GM20431 (cell line): Measurements from ENCODE around the gene CCPG1.
"Not testable (repeated sequence)": the region's sequence is repeated elsewhere in the genome, so short reads cannot be mapped to it uniquely, and the experiment has no call there.

Source experiments
- in situ Hi-C: fragments of 300-500 bp; cut with MseI, MboI; formaldehyde crosslinking; loops from one replicate; pipeline ENCODE4 v1.15.0; 2020; ENCODE audit warnings: low sequenced_read_pairs; ENCODE audit not compliant: unreplicated experiment

CCPG1 gene

DNA sequence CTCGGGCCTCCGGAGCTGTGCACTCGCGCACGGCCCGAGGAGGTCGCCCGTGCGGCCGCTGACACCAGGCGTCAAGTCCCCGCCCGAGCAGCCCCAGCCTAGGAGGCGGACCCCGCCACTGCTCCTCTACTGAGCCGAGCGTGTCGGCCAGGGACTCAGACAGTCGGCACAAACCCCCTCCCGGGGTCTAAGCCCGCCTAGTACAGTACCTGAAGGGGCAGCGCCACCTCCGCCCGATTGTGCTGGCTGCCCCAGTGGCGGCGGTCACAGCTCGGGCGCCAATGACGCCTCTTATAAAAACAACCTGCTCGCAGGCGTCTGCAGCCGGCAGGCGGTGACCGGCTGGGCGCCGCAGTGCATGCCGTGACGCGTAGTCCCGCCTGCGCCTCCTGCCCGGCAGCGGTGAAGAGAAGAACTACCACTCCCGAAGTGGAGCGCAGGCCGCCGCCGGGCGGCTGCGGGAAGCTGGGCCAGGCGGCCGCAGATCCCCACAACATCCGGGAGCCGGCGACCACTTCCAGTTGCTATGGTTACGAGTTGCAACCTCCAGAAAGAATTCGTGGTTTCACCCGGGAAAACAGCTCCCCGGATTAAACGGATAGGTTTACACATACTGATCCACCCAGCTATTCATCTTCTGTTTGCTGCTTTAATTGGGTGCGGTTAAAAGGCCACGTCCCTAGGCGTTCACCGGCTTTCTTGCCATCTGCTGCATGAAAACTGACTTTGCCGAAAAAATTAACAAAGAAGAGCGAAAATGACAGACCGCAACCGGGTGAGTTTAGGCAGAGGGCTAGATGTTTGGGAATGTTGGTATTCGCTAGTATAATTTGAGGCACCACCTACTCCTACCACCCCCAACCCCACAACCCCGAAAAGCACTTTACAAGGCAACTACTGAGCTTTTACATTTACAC is at the start of gene CCPG1, which contains the start of gene PIERCE2:
Gene CCPG1 (minus strand): TSS at position 348 of the 917 bp plus-strand sequence. CDS start 18,935 bp downstream, outside the sequence.
Gene PIERCE2 (plus strand): TSS at position 484 of the 917 bp plus-strand sequence. CDS start 274 bp downstream, at position 758.
- in situ Hi-C loops = no loop called here

GRCh38 chr15:55457401-55458022 is 49.4 kb upstream of the CCPG1 start:
- in situ Hi-C loops = no loop called here

DNA sequence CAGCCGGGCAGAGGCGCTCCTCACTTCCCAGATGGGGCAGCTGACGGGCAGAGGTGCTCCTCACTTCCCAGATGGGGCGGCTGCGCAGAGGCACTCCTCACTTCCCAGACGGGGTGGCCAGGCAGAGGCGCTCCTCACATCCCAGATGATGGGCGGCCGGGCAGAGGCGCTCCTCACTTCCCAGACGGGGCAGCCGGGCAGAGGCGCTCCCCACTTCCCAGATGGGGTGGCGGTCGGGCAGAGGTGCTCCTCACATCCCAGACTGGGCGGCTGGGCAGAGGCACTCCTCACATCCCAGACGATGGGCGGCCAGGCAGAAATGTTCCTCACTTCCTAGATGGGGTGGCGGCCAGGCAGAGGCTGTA is 38.9 kb upstream of the CCPG1 start:
- in situ Hi-C loops = loop anchor here (25.0 kb wide), 1 partner anchor 235 kb away; no protein-coding TSS in a partner anchor

DNA sequence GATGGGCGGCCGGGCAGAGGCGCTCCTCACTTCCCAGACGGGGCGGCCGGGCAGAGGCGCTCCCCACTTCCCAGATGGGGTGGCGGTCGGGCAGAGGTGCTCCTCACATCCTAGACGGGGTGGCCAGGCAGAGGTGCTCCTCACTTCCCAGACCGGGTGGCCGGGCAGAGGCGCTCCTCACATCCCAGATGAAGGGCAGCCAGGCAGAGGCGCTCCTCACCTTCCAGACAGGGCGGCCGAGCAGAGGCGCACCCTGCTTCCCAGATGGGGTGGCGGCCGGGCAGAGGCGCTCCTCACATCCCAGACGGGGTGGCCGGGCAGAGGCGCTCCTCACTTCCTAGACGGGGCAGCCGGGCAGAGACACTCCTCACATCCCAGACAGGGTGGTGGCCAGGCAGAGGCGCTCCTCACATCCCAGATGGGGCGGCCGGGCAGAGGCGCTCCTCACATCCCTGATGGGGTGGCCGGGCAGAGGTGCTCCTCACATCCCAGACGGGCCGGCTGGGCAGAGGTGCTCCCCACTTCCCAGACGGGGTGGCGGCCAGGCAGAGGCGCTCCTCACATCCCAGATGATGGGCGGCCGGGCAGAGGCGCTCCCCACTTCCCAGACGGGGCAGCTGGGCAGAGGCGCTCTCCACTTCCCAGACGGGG is 38.3 kb upstream of the CCPG1 start:
- in situ Hi-C loops = loop anchor here (25.0 kb wide), 1 partner anchor 234 kb away; no protein-coding TSS in a partner anchor

- in situ Hi-C loops = loop anchor here (25.0 kb wide), 1 partner anchor 234 kb away; no protein-coding TSS in a partner anchor
Measured at GRCh38 chr15:55445936-55446335, 37.8 kb upstream of the CCPG1 start.

GRCh38 chr15:55443141-55443540 is 35.0 kb upstream of the CCPG1 start:
- in situ Hi-C loops = loop anchor here (25.0 kb wide), 1 partner anchor 231 kb away; no protein-coding TSS in a partner anchor

DNA sequence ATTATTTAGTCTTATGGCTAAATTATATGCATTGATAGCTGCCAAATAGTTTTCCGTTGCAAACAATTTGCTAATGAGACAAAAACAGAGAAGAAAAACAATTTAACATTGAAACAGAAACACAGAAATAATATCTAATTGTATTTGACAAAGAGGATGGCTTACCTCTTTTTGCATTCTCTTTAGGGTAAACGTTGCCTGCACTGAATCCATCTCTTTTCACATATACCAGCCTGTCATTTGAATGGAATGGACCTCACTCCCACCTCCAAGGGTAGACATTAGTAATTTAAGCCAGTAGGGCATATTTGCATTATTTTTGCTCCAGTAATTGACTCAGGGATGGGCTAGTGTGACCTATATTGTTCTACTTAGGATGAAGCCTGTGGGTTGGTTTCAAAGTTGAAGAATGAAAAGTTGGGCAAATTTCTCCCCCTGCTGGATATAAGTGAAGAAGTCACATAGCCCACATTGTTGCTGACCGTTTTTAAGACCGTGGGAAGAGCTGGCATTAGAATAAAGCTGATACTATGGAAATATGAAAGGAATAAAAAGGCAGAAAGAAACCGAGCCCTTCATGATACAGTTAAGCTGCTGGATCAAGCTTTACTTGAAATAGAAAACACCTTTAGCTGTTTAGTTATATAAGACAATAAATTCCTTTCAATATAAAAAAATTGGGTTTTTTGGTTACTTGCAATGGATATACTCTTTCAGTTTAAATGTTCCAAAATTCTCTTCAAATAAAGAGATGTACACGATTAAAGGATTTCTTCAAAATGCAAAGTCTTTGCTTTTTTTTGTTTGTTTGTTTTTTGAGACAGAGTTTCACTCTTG is 27.0 kb upstream of the CCPG1 start:
- in situ Hi-C loops = loop anchor here (25.0 kb wide), 1 partner anchor 223 kb away; no protein-coding TSS in a partner anchor

DNA sequence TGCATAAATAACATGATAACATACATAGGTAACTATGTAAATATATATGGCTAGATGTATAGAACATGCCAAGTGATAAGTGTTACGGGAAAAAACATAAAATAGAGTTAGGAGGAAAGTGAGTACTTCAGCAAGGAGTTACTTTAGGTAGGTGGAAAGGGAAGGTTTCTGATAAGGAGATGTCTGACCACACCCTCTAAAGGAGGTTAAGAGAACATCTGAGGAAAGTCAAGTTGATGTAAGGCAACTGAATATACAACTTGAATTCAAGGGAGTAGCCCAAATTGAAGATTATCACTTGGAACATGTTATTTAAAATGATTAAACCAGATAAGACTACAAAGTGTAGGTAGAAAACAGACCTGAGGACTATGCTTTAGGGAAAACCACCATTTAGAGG is 13.9 kb upstream of the CCPG1 start:
- in situ Hi-C loops = no loop called here

DNA sequence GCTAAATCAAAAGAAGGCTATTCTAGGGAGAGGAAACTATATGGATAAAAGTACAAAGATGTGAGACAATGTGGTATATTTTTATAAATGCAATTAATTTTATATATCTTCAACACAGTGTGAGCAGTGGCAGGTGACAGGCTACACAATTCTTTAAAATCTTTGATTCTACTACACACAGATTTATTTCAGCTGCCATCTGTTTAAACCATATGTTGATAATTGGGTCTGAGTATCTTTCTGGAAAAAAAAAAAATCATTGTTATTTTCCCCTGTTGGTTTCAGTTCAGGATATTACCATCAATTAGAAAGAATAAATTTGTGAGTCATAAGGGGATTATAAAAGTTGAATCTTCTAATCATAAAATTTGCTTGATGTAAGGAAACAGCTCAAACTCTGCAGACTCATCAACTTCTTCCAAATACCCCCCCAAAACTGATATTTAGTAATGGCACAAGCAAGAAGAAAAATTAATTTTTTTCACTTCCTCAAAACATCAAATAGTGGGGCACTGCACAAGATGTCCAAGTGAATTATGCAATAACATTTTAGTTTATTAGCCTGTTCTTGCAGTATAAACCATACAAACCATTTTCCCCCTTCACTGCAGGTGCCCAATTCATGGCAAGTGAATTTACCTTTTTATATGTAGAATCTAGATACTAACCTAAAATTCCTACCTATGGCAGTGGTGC is 12.2 kb upstream of the CCPG1 start:
- in situ Hi-C loops = no loop called here

GRCh38 chr15:55417678-55418077 is 9.5 kb upstream of the CCPG1 start:
- in situ Hi-C loops = not testable (repeated sequence)

DNA sequence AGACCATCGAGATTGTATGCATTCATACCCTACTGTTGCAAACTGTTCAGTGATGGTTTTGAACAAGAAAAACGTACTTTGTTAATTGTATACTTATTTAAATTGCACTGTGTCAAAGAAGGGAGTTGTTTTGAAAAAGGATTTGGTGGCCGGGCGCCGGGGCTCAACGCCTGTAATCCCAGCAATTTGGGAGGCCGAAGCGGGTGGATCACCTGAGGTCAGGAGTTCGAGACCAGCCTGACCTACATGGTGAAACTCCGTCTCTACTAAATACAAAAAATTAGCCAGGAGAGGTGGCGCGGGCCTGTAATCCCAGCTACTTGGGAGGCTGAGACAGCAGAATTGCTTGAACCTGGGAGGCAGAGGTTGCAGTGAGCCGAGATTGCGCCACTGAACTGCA is 817 bp upstream of the CCPG1 start:
- in situ Hi-C loops = not testable (repeated sequence)

GRCh38 chr15:55407498-55408011 is 604 bp downstream of the CCPG1 start:
- in situ Hi-C loops = no loop called here

DNA sequence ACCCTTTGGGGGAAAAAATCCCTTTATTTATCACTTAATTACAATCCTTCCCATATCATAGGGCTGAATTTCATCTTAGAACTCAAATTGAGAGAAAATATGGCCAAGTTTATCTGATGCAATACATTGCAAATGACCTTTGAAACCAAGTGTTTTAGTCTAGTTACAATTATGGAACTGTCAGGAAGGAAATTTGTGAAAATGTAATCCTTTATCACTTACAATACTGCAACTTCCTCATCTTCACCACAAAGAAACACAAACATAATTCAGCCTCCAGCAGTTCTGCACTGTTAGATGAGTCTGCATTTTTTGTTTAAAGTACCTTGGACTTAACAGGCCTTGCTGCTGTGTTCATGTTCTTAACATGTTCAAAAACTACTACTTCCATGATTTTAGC is 4.6 kb downstream of the CCPG1 start:
- in situ Hi-C loops = no loop called here

DNA sequence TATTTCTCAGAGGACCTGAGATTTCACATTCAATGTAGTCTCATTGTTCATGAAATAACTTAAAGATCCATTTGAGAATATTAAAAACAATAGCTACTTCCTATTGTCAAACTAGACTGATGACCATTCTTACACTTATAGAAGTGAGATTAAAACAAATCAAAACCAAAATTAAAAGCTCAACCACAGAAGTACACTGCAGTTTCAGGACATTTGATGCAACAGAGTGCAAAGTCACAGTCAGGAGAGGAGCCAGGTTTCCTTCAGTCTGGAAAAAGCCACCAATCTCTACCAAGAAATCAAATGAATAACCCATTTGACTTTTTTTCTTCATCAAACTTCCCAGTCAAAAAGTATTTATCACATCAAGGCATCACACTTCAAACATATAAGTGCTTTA is 5.5 kb downstream of the CCPG1 start:
- in situ Hi-C loops = no loop called here

- in situ Hi-C loops = no loop called here
Measured at GRCh38 chr15:55401786-55402246, 6.3 kb downstream of the CCPG1 start.

DNA sequence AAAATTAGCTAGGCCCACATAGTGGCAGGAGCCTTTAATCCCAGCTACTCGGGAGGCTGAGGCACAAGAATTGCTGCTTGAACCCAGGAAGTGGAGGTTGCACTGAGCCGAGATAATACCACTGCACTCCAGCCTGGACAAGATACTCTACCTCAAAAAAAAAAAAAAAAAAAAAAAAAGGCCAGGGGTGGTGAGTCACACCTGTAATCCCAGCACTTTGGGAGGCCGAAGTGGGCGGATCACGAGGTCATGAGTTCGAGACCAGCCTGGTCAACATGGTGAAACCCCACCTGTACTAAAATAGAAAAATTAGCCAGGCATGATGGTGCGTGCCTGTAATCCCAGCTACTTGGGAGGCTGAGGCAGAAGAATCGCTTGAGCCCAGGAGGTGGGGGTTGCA is 8.1 kb downstream of the CCPG1 start:
- in situ Hi-C loops = not testable (repeated sequence)

GRCh38 chr15:55398243-55398642 is 9.9 kb downstream of the CCPG1 start:
- in situ Hi-C loops = no loop called here

GRCh38 chr15:55394694-55395093 is 13.5 kb downstream of the CCPG1 start:
- in situ Hi-C loops = no loop called here

DNA sequence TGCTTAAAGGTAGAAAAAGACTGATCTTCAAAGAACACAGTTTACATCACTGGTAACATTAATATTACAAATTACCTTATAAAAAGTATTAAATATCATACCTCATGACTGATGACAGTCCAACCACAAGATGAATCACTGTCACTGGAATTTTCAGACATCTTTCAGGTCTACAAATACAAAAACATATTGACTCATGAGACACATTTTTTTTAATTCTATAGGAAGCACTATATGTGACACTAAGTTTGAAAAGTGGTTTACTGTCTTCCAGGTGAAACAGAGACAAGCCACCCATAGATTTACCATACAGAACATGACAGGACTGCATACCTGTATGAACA is 18.9 kb downstream of the CCPG1 start:
- in situ Hi-C loops = no loop called here
